GM18526 (cell line): ENCODE measurements around the gene CHRNA3.

Source experiments
- POLR2A ChIP-seq: IDR thresholded peaks from 3 replicates; pipeline ENCODE4 v1.6.1; 2011; ENCODE audit not compliant: insufficient read length; ENCODE audit errors: extremely low read depth

Gene CHRNA3

DNA sequence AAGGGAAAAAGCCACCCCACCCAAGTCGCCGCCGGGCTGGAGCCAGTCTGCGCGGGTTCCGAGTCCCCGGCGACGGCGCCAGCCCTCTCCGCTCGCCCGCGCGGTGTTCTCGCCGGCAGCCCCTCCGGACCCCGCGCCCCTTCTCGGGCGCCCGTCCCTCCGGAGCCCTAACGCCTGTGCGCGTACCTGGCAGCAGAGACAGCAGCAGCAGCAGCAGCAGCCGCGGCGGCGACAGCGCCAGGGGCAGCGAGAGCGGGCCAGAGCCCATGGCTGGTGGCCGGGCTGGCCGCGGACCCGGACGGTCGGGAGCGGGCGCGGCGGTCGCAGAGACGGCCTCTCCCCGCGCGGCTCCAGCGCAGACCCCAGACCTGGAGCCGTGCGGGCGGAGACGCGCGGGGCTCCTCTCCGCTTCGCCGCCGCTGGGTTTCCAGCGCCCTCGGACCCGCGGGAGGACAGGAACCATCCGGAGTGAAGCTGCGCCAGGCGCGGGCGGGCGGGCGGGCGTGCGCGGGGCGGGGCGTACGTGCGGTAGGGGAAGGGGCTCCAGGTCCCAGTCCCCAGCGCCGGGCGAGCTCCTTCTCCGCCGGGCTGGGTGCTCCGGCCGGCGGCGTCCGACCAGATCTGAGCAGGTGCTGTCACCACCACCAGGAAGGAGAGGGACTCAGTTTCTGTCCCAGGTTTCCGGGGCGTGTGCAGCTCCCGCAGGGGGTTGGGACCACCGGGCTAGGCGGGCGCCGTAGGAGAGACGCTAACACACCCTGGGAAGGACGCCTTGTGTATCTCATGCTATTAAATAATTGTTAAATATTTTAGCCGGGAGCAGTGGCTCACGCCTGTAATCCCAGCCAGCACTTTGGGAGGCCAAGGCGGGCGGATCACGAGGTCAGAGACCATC is at the start of gene CHRNA3:
CHRNA3 (minus strand) TSS at position 470 of the 895 bp plus-strand sequence; CDS start at position 268, 202 bp downstream.
- TF ChIP-seq POLR2A: no peak

DNA sequence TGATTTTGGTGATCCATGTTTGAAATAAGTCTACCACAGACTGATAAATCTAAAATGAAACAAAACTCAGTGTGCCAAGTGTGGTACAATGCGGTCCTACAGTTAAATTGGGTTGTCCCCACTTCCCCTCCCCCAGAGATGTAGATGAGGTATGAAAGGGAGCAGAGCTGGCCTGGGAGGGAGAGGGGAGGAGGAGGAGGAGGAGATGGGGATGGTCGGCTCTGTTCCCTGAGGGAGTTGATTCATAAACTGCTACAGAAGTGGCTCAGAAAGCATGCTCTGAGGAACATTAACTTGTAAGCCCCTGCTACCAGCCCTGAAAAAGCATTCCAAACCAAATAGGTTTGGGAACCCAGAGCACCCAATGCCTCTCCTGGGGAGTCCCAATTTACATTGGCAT is 48.2 kb upstream of the CHRNA3 start:
- TF ChIP-seq POLR2A: no peak

DNA sequence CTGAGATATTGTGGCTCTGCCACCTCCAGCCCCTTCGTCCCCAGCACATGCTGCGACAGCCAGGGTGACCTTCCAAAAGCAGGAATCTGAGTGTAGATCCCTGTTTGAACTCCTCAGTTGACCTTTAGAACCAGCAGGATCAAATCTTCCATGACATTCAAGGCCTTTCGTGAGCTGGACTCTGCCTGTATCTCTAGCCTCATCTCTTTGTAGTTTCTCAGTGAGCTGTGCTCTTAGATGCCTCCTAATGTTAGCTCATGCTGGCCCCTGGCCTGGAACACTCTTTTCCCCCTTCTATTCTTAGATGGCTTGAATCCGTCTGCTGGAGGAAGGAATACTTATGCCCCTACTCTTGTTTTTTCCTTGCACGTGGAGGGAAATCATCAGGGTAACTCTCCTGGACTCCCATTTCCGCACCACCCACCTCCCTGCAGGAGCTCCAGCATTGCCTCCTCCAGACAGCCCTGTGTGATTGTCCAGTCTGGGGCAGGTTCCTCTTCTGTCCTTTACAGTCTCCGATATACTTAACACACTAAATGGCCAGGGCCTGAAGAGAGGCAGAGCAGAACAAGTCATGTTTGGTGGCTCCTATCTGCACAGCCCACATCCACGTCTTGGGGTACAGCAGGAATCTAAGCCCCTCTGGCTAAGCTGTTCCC is 46.9 kb upstream of the CHRNA3 start:
- no peak for TF ChIP-seq POLR2A

DNA sequence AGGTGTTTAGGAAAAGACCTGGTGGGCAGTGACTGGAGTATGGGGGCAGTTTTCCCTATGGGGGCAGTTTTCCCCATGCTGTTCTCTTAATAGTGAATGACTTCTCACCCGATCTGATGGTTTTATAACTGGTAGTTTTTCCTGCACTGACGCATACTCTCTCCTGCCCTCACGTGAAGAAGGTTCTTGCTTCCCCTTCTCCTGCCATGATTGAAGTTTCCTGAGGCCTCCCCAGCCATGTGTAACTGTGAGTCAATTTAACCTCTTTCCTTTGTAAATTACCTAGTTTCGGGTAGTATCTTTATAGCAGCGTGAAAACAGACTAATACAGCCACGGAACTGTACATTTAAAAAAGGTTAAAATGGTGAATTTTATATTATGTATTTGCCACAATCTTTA is 45.2 kb upstream of the CHRNA3 start:
- TF ChIP-seq POLR2A: no peak

DNA sequence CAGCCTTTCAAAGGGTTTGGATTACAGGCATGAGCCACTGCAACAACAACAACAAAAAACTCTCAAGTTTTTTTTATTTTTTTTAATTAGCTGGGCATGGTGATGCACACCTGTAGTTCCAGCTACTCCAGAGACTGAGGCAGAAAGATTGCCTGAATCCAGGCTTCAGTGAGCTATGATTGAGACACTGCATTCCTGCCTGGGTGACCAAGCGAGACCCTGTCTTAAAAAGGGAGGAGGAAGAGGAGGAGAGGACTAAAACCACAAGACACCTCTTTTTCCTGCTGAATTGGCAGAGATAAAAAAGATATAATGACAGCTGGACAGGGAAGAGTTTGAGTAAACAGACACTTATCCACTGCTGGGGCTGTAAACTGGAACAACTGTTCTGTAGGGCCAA is 42.9 kb upstream of the CHRNA3 start:
- no peak for TF ChIP-seq POLR2A

DNA sequence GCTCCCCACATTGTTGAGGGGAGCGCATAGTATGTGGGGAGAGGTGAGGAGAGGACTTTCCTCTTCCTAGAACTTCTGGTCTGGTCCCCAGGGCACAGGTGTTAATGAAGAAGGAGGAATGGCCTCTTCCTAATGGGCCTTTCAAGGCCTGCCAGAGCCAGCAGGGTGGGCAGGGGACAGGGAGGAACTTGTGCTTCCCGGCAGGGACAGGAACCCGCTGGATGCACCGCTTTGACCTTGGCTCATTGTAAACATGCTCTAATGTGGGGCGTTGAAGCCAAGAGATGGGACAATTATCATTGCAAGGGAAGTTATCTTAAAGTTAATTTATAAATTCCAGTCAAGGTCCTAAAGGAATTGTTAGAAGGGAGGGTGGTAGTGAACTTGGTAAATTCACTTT is 41.2 kb upstream of the CHRNA3 start:
- no peak for TF ChIP-seq POLR2A

DNA sequence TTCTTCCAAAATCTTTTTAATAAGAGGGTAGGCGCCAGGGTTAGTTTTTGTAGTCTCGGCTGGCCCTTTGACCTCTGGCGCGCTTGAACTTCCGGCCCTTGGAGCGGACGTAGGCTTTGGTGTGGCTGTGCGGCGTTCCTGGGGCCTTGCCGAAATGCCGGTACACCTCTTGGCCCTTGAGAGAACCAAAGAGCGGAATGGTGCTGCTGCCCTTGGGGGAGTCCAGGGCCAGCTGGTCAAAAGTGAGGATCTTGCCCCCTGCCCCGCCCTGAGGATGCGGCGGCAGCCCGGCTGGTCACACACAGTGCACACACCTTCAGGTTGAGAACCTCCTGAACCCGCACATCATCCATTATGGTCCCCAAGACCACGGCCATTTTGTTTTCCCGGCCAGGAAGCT is 40.2 kb upstream of the CHRNA3 start:
- TF ChIP-seq POLR2A: no peak

DNA sequence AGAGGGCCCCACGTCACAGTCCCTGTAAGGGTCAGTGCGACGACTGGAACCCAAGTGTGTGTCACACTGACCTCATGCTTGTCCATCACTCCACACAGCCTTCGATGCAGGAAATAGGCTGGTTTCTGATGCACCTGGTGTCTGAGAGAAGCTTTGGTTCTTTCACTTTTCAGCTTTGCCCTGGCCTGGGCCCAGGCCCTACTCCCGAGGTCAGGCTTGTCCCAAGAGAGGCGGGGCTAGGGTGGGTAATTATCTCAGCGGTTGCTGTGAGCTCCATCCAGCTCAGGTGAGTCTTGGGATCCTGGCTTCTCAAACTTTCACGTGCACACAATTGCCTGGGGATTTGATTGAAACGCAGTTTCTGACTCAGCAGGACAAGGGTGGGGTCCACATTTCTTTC is 39.8 kb upstream of the CHRNA3 start:
- TF ChIP-seq POLR2A: no peak

DNA sequence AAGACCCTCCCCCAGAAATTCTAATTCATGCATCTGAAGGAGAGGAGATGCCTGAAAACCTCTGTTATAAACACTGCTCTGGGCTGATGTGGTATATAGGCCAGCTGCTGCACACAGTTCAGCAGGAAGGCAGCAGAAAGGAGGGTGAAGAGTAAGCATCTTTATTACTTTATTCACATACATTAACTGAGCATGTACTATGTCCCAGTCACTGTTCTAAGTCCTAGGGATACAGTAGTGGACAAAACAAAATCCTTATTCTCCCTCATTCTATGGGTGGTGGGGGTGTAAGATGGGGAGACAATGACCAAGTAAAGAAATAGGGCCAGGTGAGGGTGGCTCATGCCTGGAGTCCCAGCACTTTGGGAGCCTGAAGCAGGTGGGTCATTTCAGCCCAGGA is 38.0 kb upstream of the CHRNA3 start:
- no peak for TF ChIP-seq POLR2A

DNA sequence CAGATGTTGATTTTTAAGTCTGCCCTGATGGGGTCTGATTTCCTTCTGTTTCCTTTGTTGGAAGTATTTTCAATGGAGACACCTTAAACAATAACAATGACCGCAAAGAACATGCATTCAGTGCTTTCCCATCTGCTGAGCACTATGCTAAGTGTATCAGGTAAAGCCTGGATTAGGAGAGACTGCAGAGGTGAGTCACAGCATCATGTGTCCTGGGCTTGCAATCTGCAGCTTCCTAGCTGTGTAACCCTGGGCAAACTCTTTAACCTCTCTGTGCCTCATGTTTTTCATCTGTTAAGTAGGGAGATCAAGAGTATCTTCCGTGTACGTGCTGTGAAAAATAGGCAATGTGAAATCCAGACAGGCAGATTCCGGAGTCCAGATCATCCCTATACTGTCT is 33.5 kb upstream of the CHRNA3 start:
- TF ChIP-seq POLR2A: no peak

DNA sequence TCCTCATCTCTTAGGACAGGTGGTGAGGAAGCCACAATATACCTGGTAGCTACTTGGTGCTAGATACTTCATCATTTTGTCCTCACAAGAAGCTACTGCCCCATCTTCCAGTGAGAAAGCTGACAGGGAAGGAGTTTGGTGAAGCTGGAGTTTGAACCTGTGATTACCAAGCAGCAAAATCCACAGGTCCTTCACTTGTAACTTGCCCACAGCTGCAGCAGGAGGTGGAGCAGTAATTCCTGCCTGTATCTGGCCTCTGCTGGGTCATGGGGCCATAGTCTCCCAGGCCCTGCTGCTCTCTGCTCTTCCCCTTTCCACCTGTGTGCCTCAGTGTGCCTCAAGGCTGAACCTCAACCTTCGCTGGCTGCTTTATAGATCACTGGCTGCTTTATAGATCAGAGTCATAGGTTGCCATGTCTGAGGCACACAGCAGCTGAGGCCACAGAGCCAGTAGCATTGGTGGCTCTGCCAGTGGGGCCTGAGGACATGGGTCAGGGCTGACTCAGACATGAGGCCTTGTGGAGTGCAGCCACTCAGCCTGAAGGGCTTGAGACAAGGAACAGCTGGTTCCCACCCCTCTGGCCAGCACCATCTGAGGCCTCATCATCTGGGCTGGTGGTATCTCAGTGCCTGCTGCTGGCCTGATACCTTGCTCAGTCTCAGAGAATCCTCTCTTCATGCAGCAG is 31.3 kb upstream of the CHRNA3 start:
- no peak for TF ChIP-seq POLR2A

DNA sequence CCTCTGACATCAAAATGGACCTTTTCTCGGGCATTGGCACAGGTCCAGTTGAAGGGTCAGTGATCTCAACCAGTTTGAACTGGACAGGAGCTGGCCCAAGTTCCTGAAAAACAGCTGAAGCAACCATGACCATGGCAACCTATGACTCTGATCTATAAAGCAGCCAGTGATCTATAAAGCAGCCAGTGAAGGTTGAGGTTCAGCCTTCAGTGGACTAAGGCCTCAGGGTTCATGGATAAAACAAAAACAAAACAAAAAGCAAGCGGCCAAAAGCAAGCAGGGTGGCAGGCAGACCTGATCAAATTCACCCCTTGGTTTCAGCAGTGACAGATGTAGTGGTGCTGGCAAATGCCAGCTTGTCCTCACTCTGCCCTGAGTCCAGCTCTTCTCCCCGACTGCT is 30.2 kb upstream of the CHRNA3 start:
- no peak for TF ChIP-seq POLR2A

DNA sequence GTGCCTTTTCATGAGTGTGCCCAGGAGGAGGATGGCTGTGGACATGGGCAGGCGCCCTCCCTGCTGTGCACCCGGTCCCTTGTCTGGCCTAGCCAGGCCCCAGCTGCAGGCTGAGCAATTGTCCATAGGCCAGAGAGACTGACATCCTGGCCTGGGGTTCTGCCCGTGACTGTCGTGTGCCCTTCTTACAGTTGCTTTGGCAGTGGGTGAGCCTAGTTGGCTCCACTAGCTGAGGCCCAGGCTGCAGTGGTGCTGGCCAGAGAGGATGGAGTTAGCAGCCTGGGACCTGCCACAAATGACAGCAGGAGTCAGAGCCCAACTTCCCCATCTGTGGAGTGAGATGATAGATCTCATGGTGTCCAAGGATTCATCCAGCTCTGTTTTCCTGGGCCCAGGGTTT is 29.2 kb upstream of the CHRNA3 start:
- no peak for TF ChIP-seq POLR2A

DNA sequence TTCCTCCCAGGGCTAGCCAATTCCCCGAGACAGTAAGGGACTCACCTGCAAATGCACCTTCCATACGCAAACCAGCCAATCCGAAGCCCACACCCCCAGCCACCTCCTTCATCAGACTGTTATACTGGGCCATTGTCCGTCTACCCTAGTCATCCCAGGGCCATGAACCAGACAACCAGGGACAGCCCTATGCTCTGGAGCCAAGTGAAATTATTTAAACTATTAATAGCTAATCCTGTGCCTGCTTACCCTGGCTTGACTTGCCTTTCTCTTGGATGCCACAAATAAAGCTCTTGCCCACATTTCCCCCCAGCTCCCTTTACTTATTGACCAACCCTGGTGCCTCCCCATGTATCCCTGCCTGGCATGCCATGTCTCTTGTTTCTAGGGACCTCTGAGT is 24.2 kb upstream of the CHRNA3 start:
- no peak for TF ChIP-seq POLR2A

DNA sequence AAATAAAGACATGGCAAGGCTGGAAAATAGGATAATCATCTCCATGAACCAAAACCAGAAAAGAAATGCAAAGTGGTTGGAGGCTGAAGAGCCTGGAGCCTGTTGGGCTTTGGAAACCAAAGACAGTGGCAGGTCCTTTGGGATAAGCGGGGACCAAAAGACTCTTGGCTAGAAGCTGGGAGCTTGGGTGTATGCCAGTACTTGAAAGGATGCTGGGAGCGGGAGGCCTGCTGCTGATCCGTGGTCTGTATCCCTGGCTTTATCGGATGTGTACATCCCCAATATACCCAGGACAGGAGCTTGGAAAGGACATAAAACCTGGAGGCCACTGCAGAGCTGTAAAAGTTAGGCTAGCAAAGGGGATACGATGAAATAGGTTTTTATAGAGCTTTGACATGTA is 21.5 kb upstream of the CHRNA3 start:
- no peak for TF ChIP-seq POLR2A

DNA sequence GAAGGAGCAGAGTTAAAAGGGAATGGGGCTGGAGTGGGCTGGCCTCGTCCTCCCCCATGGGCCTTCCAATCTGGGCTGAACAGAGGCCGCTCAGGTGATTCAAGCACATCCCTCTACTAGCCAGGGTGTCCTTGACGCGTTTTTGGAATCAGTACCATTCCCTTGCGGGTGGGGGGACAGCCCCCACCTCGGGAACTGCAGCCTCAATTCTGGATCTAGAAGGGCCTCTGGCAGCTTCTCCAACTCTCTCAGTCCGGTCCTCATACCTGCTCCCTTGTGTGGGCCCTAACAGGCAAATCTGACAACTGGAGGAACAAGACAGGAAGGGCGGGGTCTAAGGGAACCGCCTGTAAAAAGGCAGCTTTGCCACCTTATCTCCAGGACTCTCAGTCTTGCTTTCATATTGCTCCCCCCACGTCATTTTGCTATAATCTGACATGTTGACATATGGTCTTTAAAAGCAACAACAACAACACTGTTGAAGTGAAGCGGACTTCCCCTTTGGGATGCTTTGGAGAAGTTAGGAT is 21.0 kb upstream of the CHRNA3 start:
- no peak for TF ChIP-seq POLR2A
